Omental fat pad (tissue), 4 donors: Measurements from ENCODE around the gene PEMT. TPM values are rescaled to one million over a fixed set of nuclear protein-coding genes. Genes with fewer than 3 reads are reported as not detected.

Source experiments
- ATAC-seq: fragments of 150-250 bp; one replicate; pipeline ENCODE4 v1.9.1; 2016; ENCODE audit warnings: mild to moderate bottlenecking, moderate library complexity; ENCODE audit not compliant: low FRiP score
- DNase-seq: peaks from one replicate; pipeline ENCODE4 v3.0.0-alpha.2; 2019; ENCODE audit warnings: low spot score
- CTCF ChIP-seq, 3 donors: fragments of 450-650 bp; IDR thresholded peaks; one replicate each; pipeline ENCODE4 v1.5.1; 2016 to 2017; ENCODE audit warnings: antibody characterized with exemption in 3 of 3, mild to moderate bottlenecking in 3 of 3, moderate library complexity in 2 of 3
- total RNA-seq, 4 donors: library from RNA; depleted of rRNA; stranded (reverse); fragments of >200 nt; gene quantifications; one replicate each; pipeline ENCODE4 v1.1.0, GENCODE V29; 2016

The PEMT gene
- total RNA-seq, 4 donors from 2014 or later = 32.2 to 181 (median 57.1) TPM

GRCh38 chr17:17569691-17570090 lies 21.8 kb downstream of the PEMT start:
- ATAC-seq = no peak
- TF ChIP-seq CTCF (IDR thresholded peaks at IDR 0.05) = no peak
- no peak for DNase-seq

- ATAC-seq = no peak
- peak; percentile 61 for DNase-seq
- TF ChIP-seq CTCF (IDR thresholded peaks at IDR 0.05) = no peak
These were observed 22.7 kb downstream of the PEMT start for GRCh38 chr17:17568772-17569195.

- ATAC-seq = no peak
- no peak for TF ChIP-seq CTCF (IDR thresholded peaks at IDR 0.05)
- no peak for DNase-seq
These were observed 23.9 kb downstream of the PEMT start for GRCh38 chr17:17567631-17568030.

GRCh38 chr17:17566896-17567513 lies 24.5 kb downstream of the PEMT start:
- ATAC-seq (no peak), DNase-seq (no peak)
- no peak for TF ChIP-seq CTCF (IDR thresholded peaks at IDR 0.05)

- no peak for DNase-seq
- TF ChIP-seq CTCF (IDR thresholded peaks at IDR 0.05) = no peak
- ATAC-seq = no peak
These were observed 25.8 kb downstream of the PEMT start for GRCh38 chr17:17565471-17566339.

GRCh38 chr17:17564896-17565295 lies 26.6 kb downstream of the PEMT start:
- no peak for ATAC-seq
- no peak for TF ChIP-seq CTCF (IDR thresholded peaks at IDR 0.05)
- DNase-seq = no peak
